Right lobe of liver (tissue), 6 donors: Measurements from ENCODE around the gene PLBD2. TPM values are rescaled to one million over a fixed set of nuclear protein-coding genes. Genes with fewer than 3 reads are reported as not detected.

ENCODE experiments used
- ATAC-seq, 4 donors: fragments of 200-7000 bp; cut with Tn5 transposase; one replicate each; pipeline ENCODE4 v1.9.1; 2020; ENCODE audit warnings: mild to moderate bottlenecking in 4 of 4, moderate library complexity in 4 of 4
- DNase-seq, 3 donors: peaks; one replicate each; pipeline ENCODE4 v3.0.0-alpha.2; 2020
- H3K27ac ChIP-seq, 3 donors: fragments of 200-600 bp; one replicate each; pipeline ENCODE4 v1.8.0; 2022
- H3K27me3 ChIP-seq, 2 donors: fragments of 200-600 bp; one replicate each; pipeline ENCODE4 v1.8.0; 2022
- H3K36me3 ChIP-seq, 4 donors: fragments of 200-600 bp; sonication (generic) in 1 of 4; one replicate each; pipeline versions ENCODE4 v1.5.1 to v1.8.0; 2017 to 2022; ENCODE audit warnings: control low read depth in 1 of 4
- H3K4me1 ChIP-seq, 4 donors: fragments of 200-600 bp; sonication (generic) in 1 of 4; one replicate each; pipeline versions ENCODE4 v1.5.1 to v1.8.0; 2017 to 2022; ENCODE audit warnings: control low read depth in 1 of 4
- H3K4me3 ChIP-seq, 3 donors: fragments of 200-600 bp; one replicate each; pipeline ENCODE4 v1.8.0; 2022
- H3K9me3 ChIP-seq, 4 donors: fragments of 200-600 bp; sonication (generic) in 1 of 4; one replicate each; pipeline versions ENCODE4 v1.5.1 to v1.8.0; 2017 to 2022; ENCODE audit warnings: control low read depth in 1 of 4
- CTCF ChIP-seq, 4 donors: fragments of 200-600 bp in 3 of 4; fragments of 450-650 bp in 1 of 4; IDR thresholded peaks; one replicate each; pipeline versions ENCODE4 v1.5.1 to v1.8.0; 2016 to 2022; ENCODE audit warnings: antibody characterized with exemption in 4 of 4, mild to moderate bottlenecking in 2 of 4
- POLR2A ChIP-seq: fragments of 450-650 bp; IDR thresholded peaks from one replicate; pipeline ENCODE4 v1.6.1; 2017; ENCODE audit warnings: antibody characterized with exemption, mild to moderate bottlenecking
- WGBS: methylation state at CpG from one replicate; pipeline ENCODE4 v1.1.6; 2018; ENCODE audit warnings: low coverage, low lambda C conversion rate; ENCODE audit not compliant: insufficient coverage; ENCODE audit errors: missing lambda C conversion rate; 5-methylcytosine and 5-hydroxymethylcytosine counted together
- intact Hi-C, 2 donors: fragments of 100-400 bp; cut with DNase I; formaldehyde crosslinking; loops; one replicate each; pipeline versions ENCODE4 v1.11.2 to v1.14.1; 2022
- total RNA-seq, 6 experiments: library from RNA; depleted of rRNA in 2 of 6; stranded (reverse); fragments of >200 nt in 2 of 6; fragmentation: NEBNext Ultra II Directional in 3 of 6; extraction: Animal tissue kit (Norgen Biotek cat#: 25700) in 3 of 6; gene quantifications; one replicate each; pipeline versions ENCODE4 v1.1.0 to v1.2.4, GENCODE V29; 2016 to 2023
- donor health status: DM: no; HTN: yes; CAD: no.
- donor health status: DM: no; HTN: no; CAD: no.
- donor health status: DM: no; HTN: no; CAD: no.
- donor health status: DM: no; HTN: yes; CAD: no.
- donor health status: DM: no; HTN: yes; CAD: no.

The PLBD2 gene
- total RNA-seq, 6 experiments from 2014 or later: 18.4 to 34.1 (median 28.8) TPM

DNA sequence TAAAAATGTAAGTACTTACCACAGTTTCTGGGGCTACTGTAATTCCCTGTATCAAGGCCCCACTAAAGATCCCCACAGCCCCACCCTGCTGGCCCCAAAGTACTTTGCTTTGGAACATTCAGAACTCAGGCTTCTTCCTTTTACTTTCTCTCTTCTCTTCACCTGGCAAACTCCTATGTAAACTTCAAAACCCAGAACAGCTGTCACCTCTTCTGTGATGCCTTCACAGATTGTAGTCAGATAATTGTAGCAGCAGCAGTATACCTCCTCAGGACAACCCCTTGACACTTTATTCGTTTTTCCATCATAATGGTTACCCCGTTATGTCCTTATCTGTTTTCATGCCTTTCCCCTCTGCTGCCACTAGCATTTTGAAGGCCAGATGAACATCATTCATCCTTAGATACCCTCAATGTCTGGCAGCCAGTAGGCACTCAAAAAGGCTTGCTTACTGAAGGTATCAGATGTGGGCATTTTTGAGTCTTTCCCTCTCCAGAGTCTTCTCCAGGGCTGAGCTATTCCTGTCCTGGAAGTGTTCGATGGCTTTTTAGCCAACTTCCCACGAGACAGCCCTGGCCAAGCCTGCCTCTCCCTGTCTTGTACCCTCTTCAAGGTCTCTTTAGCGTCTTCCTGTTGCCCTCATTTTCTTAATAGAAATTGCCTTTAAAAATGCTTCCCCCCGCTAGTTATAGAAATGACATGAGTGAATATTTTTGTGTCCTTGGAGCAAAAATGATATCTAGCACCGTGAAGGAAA lies 7.4 kb downstream of the PLBD2 start:
- Histone ChIP-seq H3K36me3 (no peaks in the 10 kb centered on the region), H3K9me3 (no peaks in the 10 kb centered on the region), H3K4me1 (no peaks in the 10 kb centered on the region), H3K27ac (no peak overlapping the region), H3K4me3 (no peak overlapping the region), H3K27me3 (no peaks in the 10 kb centered on the region)
- WGBS: 86% methylated on average over 7 of the region's 7 CpGs
- intact Hi-C loops: no loop called here
- ATAC-seq (no peak), DNase-seq (no peak)
- TF ChIP-seq POLR2A (no peak), CTCF (IDR thresholded peaks at IDR 0.05) (no peak)

DNA sequence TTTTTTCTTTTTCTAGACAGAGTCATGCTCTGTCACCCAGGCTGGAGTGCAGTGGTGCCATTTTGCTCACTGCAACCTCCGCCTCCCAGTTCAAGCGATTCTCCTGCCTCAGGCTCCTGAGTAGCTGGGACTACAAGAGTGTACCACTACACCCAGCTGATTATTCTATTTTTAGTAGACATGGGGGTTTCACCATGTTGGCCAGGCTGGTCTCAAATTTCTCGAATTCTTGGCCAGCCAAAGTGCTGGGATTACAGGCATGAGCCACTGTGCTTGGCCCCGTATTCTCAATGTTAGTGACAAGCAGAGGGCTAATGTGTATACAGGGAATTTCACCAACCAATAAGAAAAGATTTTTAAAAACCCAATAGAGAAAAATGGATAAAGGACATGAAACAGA lies 8.4 kb downstream of the PLBD2 start:
- DNase-seq (no peak), ATAC-seq (no peak)
- Histone ChIP-seq H3K4me3 (no peak overlapping the region), H3K27me3 (no peaks in the 10 kb centered on the region), H3K36me3 (no peaks in the 10 kb centered on the region), H3K4me1 (no peaks in the 10 kb centered on the region), H3K27ac (no peak overlapping the region), H3K9me3 (no peaks in the 10 kb centered on the region)
- no peak for TF ChIP-seq POLR2A
- TF ChIP-seq CTCF (IDR thresholded peaks at IDR 0.05): no peak
- WGBS: 96% methylated on average over 4 of the region's 4 CpGs
- intact Hi-C loops: no loop called here

GRCh38 chr12:113368331-113368730 lies 9.9 kb downstream of the PLBD2 start:
- no peak for ATAC-seq
- no peak overlapping the region for H3K4me3 ChIP-seq
- peaks cover 0 to 2% (median 0%) of the 10 kb centered on the region in 4 donors for H3K36me3 ChIP-seq
- 85% methylated on average over 2 of the region's 4 CpGs for WGBS
- DNase-seq: no peak
- no peak overlapping the region for H3K27ac ChIP-seq
- no peaks in the 10 kb centered on the region for H3K4me1 ChIP-seq
- no peaks in the 10 kb centered on the region for H3K27me3 ChIP-seq
- intact Hi-C loops: no loop called here
- H3K9me3 ChIP-seq: no peaks in the 10 kb centered on the region
- TF ChIP-seq CTCF (IDR thresholded peaks at IDR 0.05) (no peak), POLR2A (no peak)

DNA sequence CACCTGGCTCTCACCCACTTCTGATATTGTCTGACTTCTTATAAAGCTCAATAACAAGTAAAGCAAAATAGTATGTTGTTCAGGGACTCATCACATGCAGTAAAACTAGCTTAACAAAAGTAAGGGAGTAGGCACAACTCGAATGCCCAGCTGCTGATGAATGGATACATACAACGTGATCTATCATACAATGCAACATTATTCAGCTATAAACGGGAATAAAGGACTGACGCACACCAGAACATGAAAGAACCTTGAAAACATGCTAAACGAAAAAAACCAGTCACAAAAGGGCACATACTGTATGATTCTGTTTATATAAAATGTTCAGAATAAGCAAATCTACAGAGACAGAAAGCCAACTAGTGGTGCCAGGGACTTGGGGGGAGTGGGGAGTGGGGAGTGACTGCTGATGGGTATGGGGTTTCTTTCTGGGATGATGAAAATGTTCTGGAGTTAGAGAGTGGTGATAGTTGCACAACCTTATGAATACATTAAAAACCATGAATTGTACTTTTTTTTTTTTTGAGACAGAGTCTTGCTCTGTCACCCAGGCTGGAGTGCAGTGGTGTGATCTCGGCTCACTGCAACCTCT lies 11.1 kb downstream of the PLBD2 start:
- peaks cover 0 to 2% (median under 1%) of the 10 kb centered on the region in 4 donors for H3K36me3 ChIP-seq
- no peak overlapping the region for H3K4me3 ChIP-seq
- DNase-seq (no peak), ATAC-seq (no peak)
- no peaks in the 10 kb centered on the region for H3K4me1 ChIP-seq
- intact Hi-C loops: no loop called here
- H3K9me3 ChIP-seq: no peaks in the 10 kb centered on the region
- no peaks in the 10 kb centered on the region for H3K27me3 ChIP-seq
- no peak overlapping the region for H3K27ac ChIP-seq
- 82% methylated on average over 6 of the region's 6 CpGs for WGBS
- no peak for TF ChIP-seq POLR2A
- no peak for TF ChIP-seq CTCF (IDR thresholded peaks at IDR 0.05)
